H9 (cell line): ENCODE results near the gene CHCHD1. TPM values are rescaled to one million over a fixed set of nuclear protein-coding genes. Genes with fewer than 3 reads are reported as not detected.

Experiments
- DNase-seq: peaks from one replicate; pipeline ENCODE4 v3.0.0-alpha.2; 2017
- H2AFZ ChIP-seq: one replicate; pipeline ENCODE4 v1.6.1; 2013; ENCODE audit warnings: mild to moderate bottlenecking, low read length, control low read depth, moderate library complexity
- H2AK5ac ChIP-seq: 2 replicates; pipeline ENCODE4 v1.6.1; 2013; ENCODE audit warnings: low read length, control low read depth, mixed read lengths; ENCODE audit not compliant: insufficient read length
- H2BK120ac ChIP-seq: one replicate; pipeline ENCODE4 v1.6.1; 2013; ENCODE audit warnings: low read depth, mild to moderate bottlenecking, low read length, control low read depth, inconsistent platforms; ENCODE audit not compliant: poor library complexity, severe bottlenecking
- H2BK12ac ChIP-seq: 2 replicates; pipeline ENCODE4 v1.6.1; 2013; ENCODE audit warnings: low read length, control low read depth, mixed read lengths, low read depth; ENCODE audit not compliant: insufficient read length
- H2BK15ac ChIP-seq: 2 replicates; pipeline ENCODE4 v1.6.1; 2013; ENCODE audit warnings: low read depth, low read length, control low read depth
- H2BK20ac ChIP-seq: one replicate; pipeline ENCODE4 v1.6.1; 2013; ENCODE audit warnings: low read depth, mild to moderate bottlenecking, low read length, control low read depth, inconsistent platforms; ENCODE audit not compliant: poor library complexity, severe bottlenecking
- H2BK5ac ChIP-seq: 2 replicates; pipeline ENCODE4 v1.6.1; 2013; ENCODE audit warnings: low read length, control low read depth, mixed read lengths; ENCODE audit not compliant: insufficient read length
- H3K14ac ChIP-seq: 2 replicates; pipeline ENCODE4 v1.6.1; 2013; ENCODE audit warnings: low read length, control low read depth; ENCODE audit not compliant: insufficient read depth
- H3K18ac ChIP-seq: 2 replicates; pipeline ENCODE4 v1.6.1; 2013; ENCODE audit warnings: low read depth, mild to moderate bottlenecking, mixed read lengths, low read length, control low read depth; ENCODE audit not compliant: insufficient read length
- H3K23ac ChIP-seq: 2 replicates; pipeline ENCODE4 v1.6.1; 2013; ENCODE audit warnings: low read length, control low read depth, mixed read lengths, low read depth; ENCODE audit not compliant: insufficient read length
- H3K23me2 ChIP-seq: 2 replicates; pipeline ENCODE4 v1.6.1; 2013; ENCODE audit warnings: low read depth, mild to moderate bottlenecking, mixed read lengths, low read length, control low read depth; ENCODE audit not compliant: insufficient read length, poor library complexity, severe bottlenecking
- H3K27ac ChIP-seq: 2 replicates; pipeline ENCODE4 v1.5.1; 2013; ENCODE audit warnings: low read length, control low read depth, mixed read lengths, low read depth; ENCODE audit not compliant: insufficient read length
- H3K27me3 ChIP-seq: 2 replicates; pipeline ENCODE4 v1.6.1; 2013; ENCODE audit warnings: low read length, control low read depth, inconsistent platforms; ENCODE audit not compliant: insufficient read depth
- H3K4ac ChIP-seq: 2 replicates; pipeline ENCODE4 v1.6.1; 2013; ENCODE audit warnings: low read depth, mild to moderate bottlenecking, control low read depth, inconsistent platforms, low read length, moderate library complexity
- H3K4me1 ChIP-seq: 2 replicates; pipeline ENCODE4 v1.6.1; 2013; ENCODE audit warnings: low read length, control low read depth, inconsistent platforms; ENCODE audit not compliant: insufficient read depth
- H3K4me2 ChIP-seq: 2 replicates; pipeline ENCODE4 v1.6.1; 2013; ENCODE audit warnings: low read length, control low read depth, mixed read lengths; ENCODE audit not compliant: insufficient read length, insufficient read depth
- H3K56ac ChIP-seq: 2 replicates; pipeline ENCODE4 v1.6.1; 2013; ENCODE audit warnings: low read depth, mild to moderate bottlenecking, mixed read lengths, low read length, control low read depth; ENCODE audit not compliant: insufficient read length
- H3K79me1 ChIP-seq: 2 replicates; pipeline ENCODE4 v1.6.1; 2013; ENCODE audit warnings: low read depth, mild to moderate bottlenecking, moderate library complexity, low read length, control low read depth, inconsistent platforms; ENCODE audit not compliant: insufficient read depth, poor library complexity, severe bottlenecking
- H3K79me2 ChIP-seq: 2 replicates; pipeline ENCODE4 v1.6.1; 2013; ENCODE audit warnings: low read length, control low read depth, inconsistent platforms; ENCODE audit not compliant: insufficient read depth
- H3K9ac ChIP-seq: 2 replicates; pipeline ENCODE4 v1.6.1; 2013; ENCODE audit warnings: low read length, control low read depth, mixed read lengths; ENCODE audit not compliant: insufficient read length; ENCODE audit errors: extremely low read depth
- H3K9me3 ChIP-seq: one replicate; pipeline ENCODE4 v1.6.1; 2013; ENCODE audit warnings: low read depth, low read length, inconsistent platforms; ENCODE audit not compliant: control insufficient read depth
- H3T11ph ChIP-seq: one replicate; pipeline ENCODE4 v1.6.1; 2013; ENCODE audit warnings: mild to moderate bottlenecking, low read length, control low read depth, inconsistent platforms
- H4K20me1 ChIP-seq: one replicate; pipeline ENCODE4 v1.6.1; 2013; ENCODE audit not compliant: control insufficient read depth, insufficient read length, insufficient read depth
- H4K5ac ChIP-seq: 2 replicates; pipeline ENCODE4 v1.6.1; 2013; ENCODE audit warnings: low read depth, mild to moderate bottlenecking, mixed read lengths, low read length, control low read depth; ENCODE audit not compliant: insufficient read length
- H4K8ac ChIP-seq: replicated peaks from 2 replicates; pipeline ENCODE4 v1.6.1; 2013; ENCODE audit warnings: low read length, control low read depth, mixed read lengths, low read depth; ENCODE audit not compliant: insufficient read length
- H4K91ac ChIP-seq: 2 replicates; pipeline ENCODE4 v1.6.1; 2013; ENCODE audit warnings: low read depth, mild to moderate bottlenecking, moderate library complexity, mixed read lengths, low read length, control low read depth; ENCODE audit not compliant: insufficient read length
- H3K27ac Mint-ChIP-seq, 3 experiments: 2 replicates in 2 of 3; 3 replicates in 1 of 3; pipeline ENCODE4 v1.8.0; 2020 to 2021; ENCODE audit warnings: mixed read lengths in 3 of 3, mild to moderate bottlenecking in 1 of 3, moderate library complexity in 1 of 3
- H3K27me3 Mint-ChIP-seq: 2 replicates; pipeline ENCODE4 v1.8.0; 2021; ENCODE audit warnings: low read depth, mild to moderate bottlenecking, moderate library complexity, mixed read lengths
- H3K36me3 Mint-ChIP-seq, 3 experiments: 2 replicates in 2 of 3; 3 replicates in 1 of 3; pipeline ENCODE4 v1.8.0; 2020 to 2021; ENCODE audit warnings: low read depth in 3 of 3, mixed read lengths in 3 of 3; ENCODE audit not compliant: insufficient read depth in 1 of 3
- H3K4me1 Mint-ChIP-seq, 2 experiments: 2 replicates each; pipeline ENCODE4 v1.8.0; 2020; ENCODE audit warnings: mixed read lengths in 2 of 2
- H3K4me3 Mint-ChIP-seq, 2 experiments: 2 replicates in 1 of 2; 3 replicates in 1 of 2; pipeline ENCODE4 v1.8.0; 2020 to 2021; ENCODE audit warnings: mild to moderate bottlenecking in 2 of 2, mixed read lengths in 2 of 2, moderate library complexity in 1 of 2
- H3K9me3 Mint-ChIP-seq, 2 experiments: 2 replicates in 1 of 2; 3 replicates in 1 of 2; pipeline ENCODE4 v1.8.0; 2020; ENCODE audit warnings: mild to moderate bottlenecking in 2 of 2, mixed read lengths in 2 of 2, moderate library complexity in 1 of 2
- CTCF ChIP-seq: fragments of 200-600 bp; sonication (generic); conservative IDR thresholded peaks from 3 replicates; pipeline ENCODE4 v1.8.0; 2021; ENCODE audit warnings: antibody characterized with exemption, mild to moderate bottlenecking
- WGBS: extraction: QIAGEN DNeasy Blood & Tissue Kit; methylation state at CpG from one replicate; pipeline ENCODE4 v1.1.7; 2013; ENCODE audit warnings: missing lambda C conversion rate, low lambda C conversion rate, mixed read lengths; ENCODE audit not compliant: insufficient read length; ENCODE audit errors: extremely low coverage; 5-methylcytosine and 5-hydroxymethylcytosine counted together
- total RNA-seq: library from RNA; stranded (reverse); gene quantifications from 2 replicates; pipeline ENCODE4 v1.2.1, GENCODE V29; 2021

CHCHD1 gene
- total RNA-seq, 1 experiment from 2014 or later = 45.9 TPM

DNA sequence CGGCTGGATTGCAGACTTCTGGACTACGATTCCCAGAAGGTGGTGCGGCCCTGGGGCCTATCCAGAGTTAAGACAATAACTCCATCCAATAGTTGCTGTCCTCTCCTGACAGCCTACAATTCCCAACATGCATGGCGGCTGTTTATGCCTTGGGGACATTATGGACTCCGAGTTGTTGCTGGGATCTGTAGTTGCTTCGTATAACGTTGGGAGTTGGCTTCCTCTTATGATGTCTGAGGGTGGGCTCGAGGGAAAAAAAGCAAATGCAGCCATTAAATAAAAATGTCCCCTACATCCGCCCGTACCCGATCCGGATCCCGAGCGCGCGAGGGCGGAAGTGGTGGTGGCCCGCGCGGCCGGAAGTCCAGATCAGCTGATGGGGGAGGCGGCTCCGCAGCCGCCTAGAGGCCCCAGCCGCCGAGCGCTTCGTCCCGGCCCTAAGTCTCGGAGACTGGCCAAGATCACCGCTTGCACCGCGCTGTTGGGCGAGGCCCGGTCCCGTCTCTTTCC is 3.4 kb downstream of the CHCHD1 start, which contains the start of gene ZSWIM8:
TSS of gene ZSWIM8 (plus strand) at position 396 of the 510 bp plus-strand sequence. CDS start 273 bp downstream, outside the sequence.
- peaks cover 11% of the 10 kb centered on the region for H3K79me1 ChIP-seq
- no peak within 1 kb of the TSS for H3K56ac ChIP-seq
- H3T11ph ChIP-seq = no peak within 1 kb of the TSS
- H3K9me3 ChIP-seq = no peaks in the 10 kb centered on the region
- no CpG with 5 or more reads among the region's 36 CpGs for WGBS
- H2BK120ac ChIP-seq = no peak within 1 kb of the TSS
- no peak within 1 kb of the TSS for H3K4ac ChIP-seq
- H2BK15ac ChIP-seq = no peak within 1 kb of the TSS
- H3K4me1 Mint-ChIP-seq = peaks cover 29 to 32% of the 10 kb centered on the region in 2 experiments
- no peak within 1 kb of the TSS for H4K8ac ChIP-seq
- H3K14ac ChIP-seq = no peak within 1 kb of the TSS; the same call in 1 of the 2 replicates
- H3K27ac ChIP-seq = no peak within 1 kb of the TSS
- H3K9me3 Mint-ChIP-seq = no peaks in the 10 kb centered on the region
- H2AFZ ChIP-seq = peak within 1 kb of the TSS; percentile 76
- H3K4me2 ChIP-seq = peak within 1 kb of the TSS; percentile 82
- TF ChIP-seq CTCF = 0 out of 3 replicates have a peak, but pooled peaks have one; percentile 8
- no peak within 1 kb of the TSS for H2BK12ac ChIP-seq
- no peak within 1 kb of the TSS for H2BK20ac ChIP-seq
- peak within 1 kb of the TSS; percentile 99 for H3K4me3 Mint-ChIP-seq
- H4K5ac ChIP-seq = no peak within 1 kb of the TSS
- no peak within 1 kb of the TSS for H3K23ac ChIP-seq
- DNase-seq = peak; percentile 89
- no peak within 1 kb of the TSS for H2BK5ac ChIP-seq
- H3K79me2 ChIP-seq = peaks cover 13% of the 10 kb centered on the region; the same call in 1 of the 2 replicates
- H3K27me3 ChIP-seq = no peaks in the 10 kb centered on the region
- H2AK5ac ChIP-seq = no peak within 1 kb of the TSS
- H3K23me2 ChIP-seq = peaks cover 11% of the 10 kb centered on the region
- H3K4me1 ChIP-seq = peaks cover 2% of the 10 kb centered on the region; the same call in 1 of the 2 replicates
- H3K27ac Mint-ChIP-seq = peak within 1 kb of the TSS; percentile 96 to 99 (median 96); a peak in 6 of 7 replicates
- no peak within 1 kb of the TSS for H3K18ac ChIP-seq
- H3K9ac ChIP-seq = peak within 1 kb of the TSS; percentile 52
- no peak within 1 kb of the TSS for H4K91ac ChIP-seq
- no peaks in the 10 kb centered on the region for H4K20me1 ChIP-seq
- H3K27me3 Mint-ChIP-seq = no peaks in the 10 kb centered on the region
- peaks cover 8 to 13% (median 11%) of the 10 kb centered on the region in 3 experiments; a peak in 6 of 7 replicates for H3K36me3 Mint-ChIP-seq
